ENCODE results near the gene ZNF544. TPM values are rescaled to one million over a fixed set of nuclear protein-coding genes. Genes with fewer than 3 reads are reported as not detected.

ZNF544 gene
- total RNA-seq, 5 donors from 2014 or later (not counting 1 experiment from before 2014, with no cell fraction given): 23.4 to 54.0 (median 47.1) TPM

DNA sequence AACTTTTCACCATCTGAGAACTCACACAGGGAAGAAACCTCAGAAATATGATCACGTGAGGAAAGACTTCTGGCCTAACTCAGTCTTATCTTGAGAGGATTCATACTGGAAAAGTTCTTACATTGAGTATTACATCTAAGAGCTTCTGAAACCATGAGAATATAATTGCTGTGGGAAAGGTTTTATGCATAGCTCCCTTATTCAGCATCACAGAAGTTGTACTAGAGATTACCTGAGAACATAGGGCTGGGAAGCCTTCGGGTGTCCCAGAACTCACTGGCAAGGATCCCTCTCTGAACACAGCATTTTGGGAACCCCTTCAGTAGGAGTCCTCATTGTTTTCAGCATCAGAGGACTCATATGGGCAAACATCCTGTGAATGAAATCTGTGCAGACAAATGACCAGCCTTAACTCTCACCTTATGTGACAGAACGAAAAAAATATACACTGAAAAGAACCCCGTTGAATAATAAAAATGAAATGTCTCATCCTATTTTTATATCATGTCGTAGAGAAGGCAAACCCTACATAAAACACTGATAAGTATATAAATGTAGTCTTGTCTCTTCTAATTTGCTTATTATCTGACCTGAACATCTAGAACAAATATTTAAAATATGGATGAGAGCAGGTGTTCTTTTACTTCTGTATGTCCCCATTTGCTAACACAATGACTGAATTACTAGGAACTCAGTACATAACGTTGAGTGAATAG, 31.7 kb upstream of the ZNF544 start:
- peaks cover 19 to 58% (median 51%) of the 10 kb centered on the region in 3 donors for H3K9me3 Mint-ChIP-seq
- WGBS (ENCODE audit: insufficient coverage): 100% methylated on average over 1 of the region's 6 CpGs
- no peak overlapping the region for H3K4me3 Mint-ChIP-seq
- ATAC-seq (replicated peaks in 1 of 4): no peak
- H3K4me3 ChIP-seq (ENCODE audit: control insufficient read depth in 1 of 2, extremely low read depth in 1 of 2, low read length in 1 of 2): no peak overlapping the region
- no peaks in the 10 kb centered on the region for H3K27me3 ChIP-seq (replicated peaks in 1 of 2; ENCODE audit: control insufficient read depth in 2 of 2, extremely low read depth in 1 of 2, insufficient read depth in 2 of 2, low read length in 1 of 2)
- CTCF ChIA-PET: no interaction called here
- H3K9me3 ChIP-seq: peaks cover 51% of the 10 kb centered on the region
- H3K27me3 Mint-ChIP-seq: no peaks in the 10 kb centered on the region
- H3K36me3 ChIP-seq (ENCODE audit: control insufficient read depth in 2 of 2, extremely low read depth in 1 of 2, insufficient read depth in 1 of 2, low read length in 1 of 2): peaks cover 33 to 47% of the 10 kb centered on the region in 2 donors
- no peaks in the 10 kb centered on the region for H3K4me1 ChIP-seq (ENCODE audit: control insufficient read depth in 1 of 2, extremely low read depth in 1 of 2, insufficient read depth in 2 of 2, low read length in 2 of 2)
- H3K36me3 Mint-ChIP-seq: peaks cover 88% of the 10 kb centered on the region
- H3K27ac ChIP-seq (ENCODE audit: low read length): no peak overlapping the region
- POLR2A ChIA-PET: interaction anchor here in 1 of 2 donors (0.6 kb wide), 1 partner anchor 11 kb away, joined by 5 read pairs; no protein-coding TSS in a partner anchor
- DNase-seq: peak in 1 of 35 experiments; percentile 37
- H3K27ac Mint-ChIP-seq: no peak overlapping the region
- H3K4me1 Mint-ChIP-seq: no peaks in the 10 kb centered on the region

DNA sequence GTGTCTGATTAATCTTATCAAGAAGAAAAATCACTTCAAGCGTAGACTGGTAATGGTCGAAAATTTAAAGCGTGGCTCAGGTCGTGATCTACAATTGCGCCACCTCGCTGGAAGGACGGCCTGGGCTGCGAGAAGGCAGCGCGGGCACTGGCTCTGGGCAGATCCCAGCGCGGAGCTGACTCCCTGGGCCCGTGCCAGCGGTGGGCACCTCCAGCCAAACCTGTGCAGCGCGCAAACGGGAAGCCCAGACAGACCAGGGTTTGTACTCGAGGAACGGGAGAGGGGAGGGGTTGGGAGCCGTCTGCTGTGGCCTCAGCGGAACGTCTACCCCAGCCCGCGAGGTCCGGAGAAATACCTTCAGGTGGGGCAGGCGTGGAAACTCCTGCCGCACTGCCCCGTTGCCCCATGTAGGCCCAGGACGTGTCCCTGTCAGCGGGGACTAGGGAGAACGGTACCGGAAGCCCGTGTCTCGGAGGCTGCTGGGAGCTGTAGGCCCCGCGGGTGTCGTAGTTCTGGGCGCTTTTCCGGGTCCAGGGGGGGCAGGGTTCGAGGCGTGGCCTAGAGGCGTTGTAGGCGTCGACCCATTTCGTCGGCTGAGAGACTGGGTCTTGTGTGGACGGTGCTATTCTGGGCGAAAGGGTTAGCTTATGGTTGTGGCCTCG, 24.8 kb upstream of the ZNF544 start:
- Mint-ChIP-seq H3K4me1 (peaks cover 0 to 19% (median 0%) of the 10 kb centered on the region in 3 donors), H3K27me3 (no peaks in the 10 kb centered on the region), H3K9me3 (peaks cover 41 to 62% (median 55%) of the 10 kb centered on the region in 3 donors), H3K36me3 (peaks cover 89% of the 10 kb centered on the region), H3K4me3 (no peak overlapping the region), H3K27ac (no peak overlapping the region)
- WGBS (ENCODE audit: insufficient coverage): 77% methylated on average over 47 of the region's 49 CpGs
- peaks cover 0 to 3% of the 10 kb centered on the region in 2 experiments for H3K27me3 ChIP-seq (replicated peaks in 1 of 2; ENCODE audit: control insufficient read depth in 2 of 2, extremely low read depth in 1 of 2, insufficient read depth in 2 of 2, low read length in 1 of 2)
- H3K9me3 ChIP-seq: peaks cover 32% of the 10 kb centered on the region
- DNase-seq (no peak), ATAC-seq (replicated peaks in 1 of 4) (no peak)
- H3K27ac ChIP-seq (ENCODE audit: low read length): no peak overlapping the region
- peaks cover 27 to 45% of the 10 kb centered on the region in 2 donors for H3K36me3 ChIP-seq (ENCODE audit: control insufficient read depth in 2 of 2, extremely low read depth in 1 of 2, insufficient read depth in 1 of 2, low read length in 1 of 2)
- ChIA-PET CTCF (no interaction called here), POLR2A (no interaction called here)
- peak overlapping the region in 1 of 2 donors; percentile 0 for H3K4me3 ChIP-seq (ENCODE audit: control insufficient read depth in 1 of 2, extremely low read depth in 1 of 2, low read length in 1 of 2)
- H3K4me1 ChIP-seq (ENCODE audit: control insufficient read depth in 1 of 2, extremely low read depth in 1 of 2, insufficient read depth in 2 of 2, low read length in 2 of 2): no peaks in the 10 kb centered on the region

DNA sequence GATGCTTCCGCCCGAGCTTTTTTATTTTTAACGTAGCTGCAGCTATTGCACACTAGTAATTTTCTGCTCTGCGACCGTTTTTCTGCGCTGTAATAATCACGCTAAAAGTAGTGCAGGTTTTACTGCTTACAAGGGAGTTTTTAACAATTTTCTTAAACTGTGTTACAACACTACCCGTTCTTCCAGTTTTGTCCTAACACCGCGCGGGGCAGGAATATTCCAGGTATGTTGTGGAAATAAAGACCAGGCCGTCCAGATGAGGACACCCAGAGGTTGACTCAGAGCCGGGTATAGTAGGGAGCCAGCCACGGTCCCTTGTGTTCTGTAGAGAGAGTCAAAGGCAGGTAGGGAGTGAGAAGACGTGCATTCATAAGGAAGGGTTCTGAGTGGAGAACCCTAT, 24.1 kb upstream of the ZNF544 start:
- Mint-ChIP-seq H3K36me3 (peaks cover 90% of the 10 kb centered on the region), H3K4me3 (no peak overlapping the region), H3K9me3 (peaks cover 41 to 67% (median 60%) of the 10 kb centered on the region in 3 donors), H3K4me1 (peaks cover 0 to 19% (median 0%) of the 10 kb centered on the region in 3 donors), H3K27me3 (no peaks in the 10 kb centered on the region), H3K27ac (no peak overlapping the region)
- WGBS (ENCODE audit: insufficient coverage): 98% methylated on average over 8 of the region's 15 CpGs
- ATAC-seq (replicated peaks in 1 of 4): no peak
- CTCF ChIA-PET: no interaction called here
- peaks cover 31 to 52% of the 10 kb centered on the region in 2 donors for H3K36me3 ChIP-seq (ENCODE audit: control insufficient read depth in 2 of 2, extremely low read depth in 1 of 2, insufficient read depth in 1 of 2, low read length in 1 of 2)
- peaks cover 0 to 6% of the 10 kb centered on the region in 2 experiments for H3K27me3 ChIP-seq (replicated peaks in 1 of 2; ENCODE audit: control insufficient read depth in 2 of 2, extremely low read depth in 1 of 2, insufficient read depth in 2 of 2, low read length in 1 of 2)
- H3K27ac ChIP-seq (ENCODE audit: low read length): no peak overlapping the region
- H3K9me3 ChIP-seq: peaks cover 29% of the 10 kb centered on the region
- H3K4me3 ChIP-seq (ENCODE audit: control insufficient read depth in 1 of 2, extremely low read depth in 1 of 2, low read length in 1 of 2): no peak overlapping the region
- no peaks in the 10 kb centered on the region for H3K4me1 ChIP-seq (ENCODE audit: control insufficient read depth in 1 of 2, extremely low read depth in 1 of 2, insufficient read depth in 2 of 2, low read length in 2 of 2)
- no peak for DNase-seq
- POLR2A ChIA-PET: no interaction called here

DNA sequence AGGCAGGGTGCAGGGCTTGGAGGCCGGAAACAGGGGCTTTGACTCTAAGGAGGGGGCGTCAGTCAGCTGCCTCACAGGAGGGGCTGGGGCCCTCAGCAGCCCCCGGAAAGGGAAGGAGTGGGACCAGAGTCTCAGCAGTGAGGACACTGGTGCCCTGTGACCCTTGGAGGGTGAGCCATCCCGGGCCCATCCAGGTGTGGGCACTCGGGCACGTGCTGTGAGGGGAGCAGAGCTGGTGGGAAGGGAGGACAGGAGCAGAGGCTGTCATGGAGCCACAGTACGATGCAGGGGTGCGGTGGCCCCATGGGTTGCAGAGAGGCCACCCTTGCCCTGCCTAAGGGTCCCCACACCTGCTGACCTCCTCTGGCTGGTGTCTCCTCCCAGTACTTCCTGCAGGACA, 19.1 kb upstream of the ZNF544 start:
- peaks cover 34 to 85% (median 66%) of the 10 kb centered on the region in 3 donors for H3K9me3 Mint-ChIP-seq
- H3K4me3 ChIP-seq (ENCODE audit: control insufficient read depth in 1 of 2, extremely low read depth in 1 of 2, low read length in 1 of 2): peak overlapping the region in 1 of 2 donors; percentile 62
- ATAC-seq (replicated peaks in 1 of 4) (no peak), DNase-seq (no peak)
- POLR2A ChIA-PET: no interaction called here
- CTCF ChIA-PET: no interaction called here
- no peak overlapping the region for H3K27ac ChIP-seq (ENCODE audit: low read length)
- H3K4me1 Mint-ChIP-seq: peaks cover 0 to 19% (median 0%) of the 10 kb centered on the region in 3 donors
- WGBS (ENCODE audit: insufficient coverage): 97% methylated on average over 7 of the region's 8 CpGs
- H3K4me3 Mint-ChIP-seq: no peak overlapping the region
- H3K9me3 ChIP-seq: peaks cover 28% of the 10 kb centered on the region
- no peak overlapping the region for H3K27ac Mint-ChIP-seq
- H3K4me1 ChIP-seq (ENCODE audit: control insufficient read depth in 1 of 2, extremely low read depth in 1 of 2, insufficient read depth in 2 of 2, low read length in 2 of 2): no peaks in the 10 kb centered on the region
- peaks cover 0 to 6% of the 10 kb centered on the region in 2 experiments for H3K27me3 ChIP-seq (replicated peaks in 1 of 2; ENCODE audit: control insufficient read depth in 2 of 2, extremely low read depth in 1 of 2, insufficient read depth in 2 of 2, low read length in 1 of 2)
- no peaks in the 10 kb centered on the region for H3K27me3 Mint-ChIP-seq
- H3K36me3 Mint-ChIP-seq: peaks cover 94% of the 10 kb centered on the region
- peaks cover 44 to 84% of the 10 kb centered on the region in 2 donors for H3K36me3 ChIP-seq (ENCODE audit: control insufficient read depth in 2 of 2, extremely low read depth in 1 of 2, insufficient read depth in 1 of 2, low read length in 1 of 2)

DNA sequence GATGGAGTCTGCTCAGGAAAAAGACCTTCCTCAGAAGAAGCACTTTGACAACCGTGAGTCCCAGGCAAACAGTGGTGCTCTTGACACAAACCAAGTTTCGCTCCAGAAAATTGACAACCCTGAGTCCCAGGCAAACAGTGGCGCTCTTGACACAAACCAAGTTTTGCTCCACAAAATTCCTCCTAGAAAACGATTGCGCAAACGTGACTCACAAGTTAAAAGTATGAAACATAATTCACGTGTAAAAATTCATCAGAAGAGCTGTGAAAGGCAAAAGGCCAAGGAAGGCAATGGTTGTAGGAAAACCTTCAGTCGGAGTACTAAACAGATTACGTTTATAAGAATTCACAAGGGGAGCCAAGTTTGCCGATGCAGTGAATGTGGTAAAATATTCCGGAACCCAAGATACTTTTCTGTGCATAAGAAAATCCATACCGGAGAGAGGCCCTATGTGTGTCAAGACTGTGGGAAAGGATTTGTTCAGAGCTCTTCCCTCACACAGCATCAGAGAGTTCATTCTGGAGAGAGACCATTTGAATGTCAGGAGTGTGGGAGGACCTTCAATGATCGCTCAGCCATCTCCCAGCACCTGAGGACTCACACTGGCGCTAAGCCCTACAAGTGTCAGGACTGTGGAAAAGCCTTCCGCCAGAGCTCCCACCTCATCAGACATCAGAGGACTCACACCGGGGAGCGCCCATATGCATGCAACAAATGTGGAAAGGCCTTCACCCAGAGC, 16.2 kb upstream of the ZNF544 start:
- H3K9me3 ChIP-seq: peaks cover 23% of the 10 kb centered on the region
- Mint-ChIP-seq H3K9me3 (peaks cover 16 to 75% (median 59%) of the 10 kb centered on the region in 3 donors), H3K36me3 (peaks cover 66% of the 10 kb centered on the region), H3K27ac (no peak overlapping the region), H3K4me1 (peaks cover 0 to 9% (median 0%) of the 10 kb centered on the region in 3 donors), H3K4me3 (no peak overlapping the region), H3K27me3 (no peaks in the 10 kb centered on the region)
- ATAC-seq (replicated peaks in 1 of 4) (no peak), DNase-seq (no peak)
- peaks cover 36 to 57% of the 10 kb centered on the region in 2 donors for H3K36me3 ChIP-seq (ENCODE audit: control insufficient read depth in 2 of 2, extremely low read depth in 1 of 2, insufficient read depth in 1 of 2, low read length in 1 of 2)
- H3K4me3 ChIP-seq (ENCODE audit: control insufficient read depth in 1 of 2, extremely low read depth in 1 of 2, low read length in 1 of 2): peak overlapping the region in 1 of 2 donors; percentile 62
- ChIA-PET CTCF (no interaction called here), POLR2A (interaction anchor here in 1 of 2 donors (0.6 kb wide), 1 partner anchor 29 kb away, joined by 7 read pairs; no protein-coding TSS in a partner anchor)
- H3K4me1 ChIP-seq (ENCODE audit: control insufficient read depth in 1 of 2, extremely low read depth in 1 of 2, insufficient read depth in 2 of 2, low read length in 2 of 2): no peaks in the 10 kb centered on the region
- WGBS (ENCODE audit: insufficient coverage): 97% methylated on average over 12 of the region's 17 CpGs
- H3K27me3 ChIP-seq (replicated peaks in 1 of 2; ENCODE audit: control insufficient read depth in 2 of 2, extremely low read depth in 1 of 2, insufficient read depth in 2 of 2, low read length in 1 of 2): peaks cover 0 to 5% of the 10 kb centered on the region in 2 experiments
- H3K27ac ChIP-seq (ENCODE audit: low read length): no peak overlapping the region

DNA sequence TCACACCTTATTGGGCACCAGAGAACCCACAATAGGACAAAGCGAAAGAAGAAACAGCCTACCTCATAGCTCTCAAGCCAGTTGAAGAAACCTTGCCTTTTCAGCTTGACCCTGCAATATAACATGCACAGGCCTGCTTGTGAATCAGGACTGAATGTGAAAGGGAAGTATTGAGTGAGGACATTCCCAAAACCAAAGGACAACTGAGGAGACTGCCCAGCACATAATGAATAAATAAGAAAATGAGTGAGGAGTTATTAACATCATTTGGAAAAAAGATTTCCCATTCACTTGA, 15.7 kb upstream of the ZNF544 start:
- Histone ChIP-seq H3K27ac (ENCODE audit: low read length) (no peak overlapping the region), H3K27me3 (replicated peaks in 1 of 2; ENCODE audit: control insufficient read depth in 2 of 2, extremely low read depth in 1 of 2, insufficient read depth in 2 of 2, low read length in 1 of 2) (peaks cover 0 to 3% of the 10 kb centered on the region in 2 experiments), H3K4me1 (ENCODE audit: control insufficient read depth in 1 of 2, extremely low read depth in 1 of 2, insufficient read depth in 2 of 2, low read length in 2 of 2) (no peaks in the 10 kb centered on the region), H3K4me3 (ENCODE audit: control insufficient read depth in 1 of 2, extremely low read depth in 1 of 2, low read length in 1 of 2) (peak overlapping the region in 1 of 2 donors; percentile 12), H3K9me3 (peaks cover 19% of the 10 kb centered on the region), H3K36me3 (ENCODE audit: control insufficient read depth in 2 of 2, extremely low read depth in 1 of 2, insufficient read depth in 1 of 2, low read length in 1 of 2) (peaks cover 31 to 51% of the 10 kb centered on the region in 2 donors)
- Mint-ChIP-seq H3K27ac (no peak overlapping the region), H3K4me3 (no peak overlapping the region), H3K27me3 (no peaks in the 10 kb centered on the region), H3K9me3 (peaks cover 11 to 75% (median 58%) of the 10 kb centered on the region in 3 donors), H3K4me1 (peaks cover 0 to 3% (median 0%) of the 10 kb centered on the region in 3 donors), H3K36me3 (peaks cover 61% of the 10 kb centered on the region)
- ChIA-PET POLR2A (no interaction called here), CTCF (no interaction called here)
- no peak for DNase-seq
- no CpG with 5 or more reads among the region's 1 CpG for WGBS (ENCODE audit: insufficient coverage)
- no peak for ATAC-seq (replicated peaks in 1 of 4)
